ENCODE data around the gene C1orf122. TPM values are rescaled to one million over a fixed set of nuclear protein-coding genes. Genes with fewer than 3 reads are reported as not detected.
A peak's percentile ranks its signal among the peaks of the same experiment; 100 is the strongest.

C1orf122 gene
- total and polyA plus RNA-seq, 2 of the 8 experiments (the other 6 are each of a cell fraction or from before 2014, with no cell fraction given), result 32.1 to 36.9 TPM

GRCh38 chr1:37764414-37764825 is 43.2 kb upstream of the C1orf122 start:
- no peak overlapping the region for H2BK15ac ChIP-seq (ENCODE audit: low read length)
- H3K4me2 ChIP-seq (ENCODE audit: insufficient read depth in 1 of 2, low read depth in 2 of 2, low read length in 2 of 2), result peak overlapping the region; percentile 80 to 87
- no peak overlapping the region for H2AFZ ChIP-seq (ENCODE audit: low read length)
- H3K9ac ChIP-seq (replicated peaks in 1 of 4; ENCODE audit: extremely low read depth in 1 of 4, low read depth in 3 of 4, low read length in 3 of 4), result no peak overlapping the region
- peak in 1 of 2 experiments; percentile 94 for DNase-seq (ENCODE audit: low read depth in 1 of 2, low spot score in 2 of 2)
- no peak overlapping the region for H2AK5ac ChIP-seq (ENCODE audit: low read depth, low read length)
- H3K23me2 ChIP-seq (ENCODE audit: low read depth, low read length), result peaks cover 15% of the 10 kb centered on the region; the same call in 1 of the 2 replicates
- no peak overlapping the region for H3K14ac ChIP-seq (ENCODE audit: insufficient read length)
- H4K5ac ChIP-seq (ENCODE audit: insufficient read length, low read depth, low read length), result no peak overlapping the region
- no peak overlapping the region for H3K23ac ChIP-seq (ENCODE audit: insufficient read length)
- H3K4ac ChIP-seq (replicated peaks; ENCODE audit: insufficient read length, low read depth, low read length), result no peak overlapping the region
- ChIA-PET POLR2A (ENCODE audit: partially characterized antibody) (interaction anchor here (0.7 to 4.5 kb wide), 4 partner anchors 31 to 74 kb away, joined by 3 to 23 read pairs (median 4); partner anchors contain the start of genes C1orf122 and YRDC), CTCF (ENCODE audit: partially characterized antibody) (interaction anchor here (0.6 to 2.9 kb wide), 10 partner anchors 9 to 316 kb away, joined by 3 to 12 read pairs (median 4); no protein-coding TSS in a partner anchor)
- H2BK120ac ChIP-seq (replicated peaks; ENCODE audit: low read depth, low read length), result no peak overlapping the region
- H3K56ac ChIP-seq (replicated peaks; ENCODE audit: insufficient read length, low read depth, low read length), result no peak overlapping the region
- no peaks in the 10 kb centered on the region for H3K36me3 ChIP-seq (ENCODE audit: control insufficient read depth in 2 of 4, insufficient read depth in 4 of 4, low read length in 3 of 4)
- H2BK20ac ChIP-seq (ENCODE audit: low read length), result no peak overlapping the region
- no peak overlapping the region for H2BK5ac ChIP-seq (ENCODE audit: low read depth, low read length)
- peaks cover 15 to 74% (median 59%) of the 10 kb centered on the region in 4 experiments for H3K27me3 ChIP-seq (replicated peaks in 1 of 4; ENCODE audit: control insufficient read depth in 3 of 4, extremely low read depth in 1 of 4, insufficient read depth in 3 of 4, low read length in 3 of 4)
- H4K8ac ChIP-seq (ENCODE audit: extremely low read depth, insufficient read depth, low read length), result no peak overlapping the region
- peak overlapping the region in 3 of 4 experiments; percentile 42 to 57 (median 47); a peak in 6 of 8 replicates for H3K4me3 ChIP-seq (ENCODE audit: extremely low read depth in 1 of 4, insufficient read depth in 2 of 4, low read depth in 3 of 4, low read length in 4 of 4)
- H3K9me3 ChIP-seq (ENCODE audit: insufficient read depth in 2 of 2, low read depth in 1 of 2, low read length in 1 of 2), result no peaks in the 10 kb centered on the region
- 10% methylated on average over 28 of the region's 29 CpGs; no CpG with 5 or more reads in 1 of the 2 experiments for WGBS, 2 experiments (ENCODE audit: extremely low coverage in 1 of 2, insufficient coverage in 1 of 2, insufficient read length in 1 of 2, insufficient replicate concordance in 2 of 2, low coverage in 1 of 2, low lambda C conversion rate in 2 of 2, missing lambda C conversion rate in 1 of 2)
- no peak overlapping the region for H3K27ac ChIP-seq (ENCODE audit: low read depth, low read length)
- H4K91ac ChIP-seq (replicated peaks; ENCODE audit: insufficient read length, low read length), result no peak overlapping the region
- no peaks in the 10 kb centered on the region for H3K79me1 ChIP-seq (ENCODE audit: low read depth, low read length)
- H4K20me1 ChIP-seq (replicated peaks in 1 of 2; ENCODE audit: control insufficient read depth in 1 of 2, insufficient read depth in 2 of 2, low read length in 2 of 2), result peaks cover 0 to 13% of the 10 kb centered on the region in 2 experiments
- H2BK12ac ChIP-seq (ENCODE audit: low read depth, low read length), result no peak overlapping the region
- H3K4me1 ChIP-seq (replicated peaks in 1 of 4; ENCODE audit: control insufficient read depth in 3 of 4, insufficient read depth in 4 of 4, low read length in 3 of 4), result peaks cover 6 to 13% (median 10%) of the 10 kb centered on the region in 4 experiments; a peak in 6 of 7 replicates
- no peak overlapping the region for H3K18ac ChIP-seq (ENCODE audit: extremely low read depth, low read length)
- no peak for FAIRE-seq
- H3K79me2 ChIP-seq (ENCODE audit: control insufficient read depth in 1 of 2, insufficient read depth in 2 of 2, low read length in 2 of 2), result no peaks in the 10 kb centered on the region
- no peak for TF ChIP-seq FOSL1 (IDR thresholded peaks at IDR 0.05; ENCODE audit: insufficient read depth, low read depth, low read length)
- TF ChIP-seq SRF (IDR thresholded peaks at IDR 0.05; ENCODE audit: low read depth, low read length), result no peak
- no peak for TF ChIP-seq CBX5 (IDR thresholded peaks at IDR 0.05; ENCODE audit: low read depth, low read length)
- TF ChIP-seq EP300 (IDR thresholded peaks at IDR 0.05; ENCODE audit: borderline replicate concordance in 1 of 2, low read depth in 2 of 2, low read length in 2 of 2), result no peak
- TF ChIP-seq TEAD4 (IDR thresholded peaks at IDR 0.05; ENCODE audit: low read depth, low read length), result peak; percentile 87
- 0 out of 2 replicates have a peak, but pooled peaks have one; percentile 44 for TF ChIP-seq TCF12 (IDR thresholded peaks at IDR 0.05; ENCODE audit: low read depth, low read length)
- TF ChIP-seq CEBPB (IDR thresholded peaks at IDR 0.05; ENCODE audit: low read depth, low read length), result no peak
- TF ChIP-seq SIN3A (conservative IDR thresholded peaks at IDR 0.05 in 1 of 2, IDR thresholded peaks at IDR 0.05 in 1 of 2; ENCODE audit: low read depth in 1 of 2, low read length in 2 of 2), result peak; percentile 100
- TF ChIP-seq POLR2AphosphoS5 (IDR thresholded peaks at IDR 0.05; ENCODE audit: low read depth, low read length), result no peak
- no peak for TF ChIP-seq RXRA (IDR thresholded peaks at IDR 0.05; ENCODE audit: insufficient read depth, low read depth, low read length)
- peak; percentile 80; the same call in 1 of the 2 replicates for TF ChIP-seq SP4 (IDR thresholded peaks at IDR 0.05; ENCODE audit: low read length)
- TF ChIP-seq NANOG (IDR thresholded peaks at IDR 0.05; ENCODE audit: insufficient read depth, low read depth, low read length, poor library complexity, severe bottlenecking), result no peak
- TF ChIP-seq SIRT6 (IDR thresholded peaks at IDR 0.05; ENCODE audit: low read length), result no peak
- TF ChIP-seq BCL11A (IDR thresholded peaks at IDR 0.05; ENCODE audit: low read depth in 2 of 2, low read length in 2 of 2), result no peak
